Activated CD4-positive, alpha-beta T cell treated with anti-CD3 and anti-CD28 coated beads, Interleukin-2, amount 50 U/mL, for 48 hours (primary cell): ENCODE measurements around the gene ROBO3.
A peak's percentile ranks its signal among the peaks of the same experiment; 100 is the strongest.

ENCODE experiments used
- DNase-seq, 2 experiments: peaks; one replicate each; pipeline ENCODE4 v3.0.0-alpha.2; 2020

ROBO3 gene

DNA sequence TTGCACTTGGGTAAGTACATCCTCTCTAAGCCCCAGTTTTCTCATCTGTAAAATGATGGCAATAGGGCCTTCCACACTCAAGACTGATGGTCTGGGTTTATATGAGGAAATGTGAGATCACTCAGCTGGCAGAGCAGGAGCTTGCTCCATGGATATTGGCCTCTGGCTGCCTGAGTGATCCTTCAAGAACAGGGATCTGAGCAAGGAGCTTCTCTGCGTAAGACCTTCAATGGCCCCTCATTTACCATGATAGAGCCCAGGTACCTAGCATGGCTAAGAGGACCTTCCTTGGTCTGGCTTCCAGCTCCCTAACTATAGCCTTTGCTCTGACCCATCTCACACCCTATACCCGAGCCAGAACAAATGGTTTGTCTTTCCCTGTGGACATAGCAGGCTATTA lies 26.9 kb downstream of the ROBO3 start:
- no peak for DNase-seq

DNA sequence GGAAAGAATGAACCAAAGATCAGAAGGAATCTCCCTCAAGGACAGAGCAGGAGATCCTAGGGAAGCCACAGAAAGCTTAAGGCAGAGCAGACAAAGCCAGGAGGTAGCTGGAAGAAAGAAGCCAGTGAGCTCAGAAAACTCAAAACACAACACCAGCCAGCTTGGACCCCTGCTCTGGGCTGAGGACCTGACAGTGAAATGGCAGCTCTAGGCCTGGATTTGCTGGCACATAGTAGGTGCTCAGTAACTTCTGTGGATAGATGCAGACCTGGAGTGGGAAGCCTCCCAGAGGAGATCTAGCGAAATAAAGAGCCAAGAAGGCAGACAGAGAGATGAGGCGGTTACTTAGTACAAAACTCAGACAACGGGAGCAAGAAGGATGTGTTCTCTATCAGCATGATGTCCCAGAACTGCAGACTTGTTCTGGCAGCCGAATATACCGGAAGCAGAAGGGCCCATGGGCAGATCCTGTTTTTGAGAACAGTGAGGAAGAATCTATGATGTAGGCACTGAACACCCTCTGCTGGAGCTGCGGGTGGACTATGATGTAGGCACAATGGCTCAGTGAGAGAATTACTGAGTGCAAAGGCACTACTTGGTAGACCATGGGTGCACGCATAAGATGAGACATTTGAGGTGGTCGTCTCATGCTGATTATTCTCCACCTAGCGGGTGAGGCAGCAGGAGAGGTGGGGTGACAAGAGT lies 27.7 kb downstream of the ROBO3 start:
- DNase-seq = no peak

DNA sequence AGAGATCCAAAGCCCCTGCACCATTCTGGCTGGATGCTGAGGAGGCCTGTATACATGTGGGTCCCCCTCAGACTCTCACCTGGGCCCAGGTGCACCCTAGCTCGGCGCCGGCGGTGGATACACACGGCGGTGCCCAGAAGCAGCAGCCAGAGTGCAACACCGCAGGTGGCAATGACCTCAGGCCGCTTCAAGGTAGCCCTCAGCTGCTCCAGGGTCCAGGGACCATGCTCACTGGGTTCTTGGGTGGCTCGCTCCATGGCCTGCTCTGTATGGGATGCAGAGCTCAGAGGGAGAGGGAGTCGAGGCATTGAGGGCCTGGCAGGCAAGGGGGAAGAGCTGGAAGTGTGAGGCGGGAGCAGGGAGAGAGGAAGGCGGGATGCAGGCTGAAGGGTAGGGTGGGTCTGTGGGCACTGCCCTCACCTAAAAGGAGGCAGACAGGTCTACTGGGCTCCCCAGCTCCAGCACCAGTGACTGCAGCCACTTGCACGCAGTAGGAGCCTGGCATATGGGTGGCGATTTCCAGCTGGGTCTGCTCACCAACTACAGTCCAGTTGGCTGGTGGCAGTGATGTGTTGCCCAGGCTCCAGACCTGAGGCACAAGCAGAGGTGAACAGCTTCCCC lies 28.7 kb downstream of the ROBO3 start:
- no peak for DNase-seq

DNA sequence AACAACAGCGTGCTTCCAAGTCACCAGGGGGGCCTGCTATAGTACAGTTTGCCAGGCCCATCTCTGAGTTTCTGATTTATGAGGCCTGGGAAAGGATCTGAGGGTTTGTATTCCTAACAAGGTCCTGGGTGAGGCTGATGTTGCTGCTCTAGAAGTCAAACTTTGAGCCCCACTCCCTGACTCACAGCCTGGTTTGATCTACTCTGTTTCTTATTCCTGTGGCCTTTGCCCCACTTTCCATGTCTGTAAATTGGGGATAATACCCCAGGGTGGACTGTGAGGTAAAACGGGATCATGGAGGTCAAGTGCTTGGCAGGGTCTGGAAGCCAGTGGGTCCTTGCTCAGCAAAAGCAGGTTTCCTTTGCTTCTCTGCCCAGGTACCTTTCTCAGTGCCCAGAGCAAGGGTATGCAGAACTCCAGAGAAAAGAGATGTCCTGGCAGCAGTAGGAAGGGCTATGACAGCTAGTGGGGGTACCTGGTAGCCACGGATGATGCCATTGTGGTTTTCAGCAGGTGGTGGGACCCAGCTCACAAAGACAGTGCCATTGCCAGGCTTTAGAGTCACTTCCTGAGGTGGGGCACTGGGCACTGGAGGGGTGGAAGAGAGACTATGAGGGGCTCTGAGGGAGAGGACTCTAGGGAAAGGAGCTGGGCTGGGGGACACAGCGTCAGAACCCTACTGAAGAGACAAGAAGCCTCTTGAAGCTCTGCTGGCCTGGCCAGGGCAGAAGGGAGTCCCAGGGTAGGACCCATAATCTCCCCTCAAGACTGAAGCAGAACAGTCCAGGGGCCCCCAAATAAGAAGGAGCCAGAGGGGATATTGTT lies 29.6 kb downstream of the ROBO3 start:
- no peak for DNase-seq

DNA sequence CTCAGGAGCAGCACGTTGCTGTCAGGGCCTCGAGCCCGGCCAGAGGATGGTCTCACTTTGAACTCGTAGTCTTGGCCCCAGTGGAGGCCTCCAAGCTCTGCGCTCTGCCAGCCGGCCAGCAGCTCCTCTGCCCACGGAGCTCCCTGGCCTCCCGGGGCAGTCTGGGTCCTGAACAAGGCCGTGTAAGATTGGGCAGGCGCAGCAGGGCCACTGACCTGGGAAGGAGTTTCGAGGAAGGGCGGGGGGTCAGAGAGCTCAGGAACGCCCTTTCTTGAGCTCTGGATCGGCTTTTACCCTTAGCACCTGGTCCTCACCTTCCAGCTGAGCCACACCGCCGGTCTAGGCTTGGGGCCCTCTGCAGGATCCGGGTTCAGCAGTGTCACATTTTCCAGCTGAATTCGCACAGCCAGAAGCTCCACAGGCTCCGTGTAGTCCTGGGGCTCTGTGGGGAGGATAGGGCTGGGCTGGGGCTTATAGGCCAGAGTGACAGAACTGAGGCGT lies 30.3 kb downstream of the ROBO3 start:
- DNase-seq = no peak

DNA sequence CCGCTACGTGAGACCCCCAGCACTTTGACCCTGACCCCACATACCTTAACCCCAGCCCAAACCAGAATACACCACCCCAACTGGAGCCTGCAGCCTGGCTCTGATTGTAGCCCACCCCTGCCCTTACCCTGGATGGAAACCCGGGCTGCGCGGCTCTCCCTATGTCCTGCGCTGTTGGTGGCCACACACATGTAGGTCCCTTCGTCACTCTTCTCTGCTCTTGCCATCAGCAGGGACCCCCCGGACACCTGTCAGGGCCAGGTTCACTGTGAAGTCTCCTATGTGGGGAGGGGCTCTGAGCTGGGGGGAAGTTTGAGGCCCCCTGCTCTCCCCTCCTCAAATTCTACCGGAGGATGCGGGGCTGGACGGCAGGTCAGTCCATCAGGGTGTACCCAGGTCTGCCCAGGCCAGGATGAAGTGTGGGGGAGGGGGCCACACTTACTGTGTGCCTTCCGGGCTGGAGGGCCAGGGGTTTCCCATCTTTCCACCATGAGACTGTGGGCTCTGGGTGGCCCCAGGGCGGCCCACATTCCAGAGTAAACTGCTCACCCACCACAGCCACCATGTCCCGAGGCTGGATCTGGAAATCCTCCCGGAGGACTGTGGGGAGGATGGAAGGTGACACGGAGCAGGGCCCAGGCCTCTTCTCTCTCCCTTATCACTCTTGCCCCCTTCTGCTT lies 31.0 kb downstream of the ROBO3 start:
- DNase-seq = no peak

DNA sequence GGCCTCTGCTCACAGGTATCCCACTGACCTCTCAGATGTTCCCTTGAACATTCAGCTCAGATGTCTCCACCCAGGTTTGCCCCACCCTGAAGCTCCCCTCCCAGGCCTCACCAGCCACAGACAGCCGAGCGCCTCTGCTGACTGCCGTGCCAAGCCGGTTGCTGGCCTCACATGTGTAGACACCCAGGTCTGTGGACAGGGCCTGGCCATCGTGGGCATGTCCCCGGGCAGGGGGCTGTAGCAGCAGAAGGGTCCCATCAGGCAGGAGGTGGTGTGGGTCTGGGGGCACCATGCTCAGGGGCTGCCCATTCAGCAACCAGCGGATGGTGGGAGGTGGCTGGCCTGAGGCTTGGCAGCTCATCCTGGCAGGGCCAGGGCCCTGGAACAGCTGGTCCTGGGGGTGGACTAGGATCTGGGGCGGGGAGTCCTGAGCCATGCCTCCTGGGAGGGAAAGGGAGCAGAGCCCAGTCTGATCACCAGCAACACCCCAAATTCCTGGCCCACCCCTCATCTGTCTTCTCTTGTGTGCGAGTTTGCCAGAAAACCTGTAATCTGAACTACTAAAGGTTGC lies 31.7 kb downstream of the ROBO3 start:
- no peak for DNase-seq

DNA sequence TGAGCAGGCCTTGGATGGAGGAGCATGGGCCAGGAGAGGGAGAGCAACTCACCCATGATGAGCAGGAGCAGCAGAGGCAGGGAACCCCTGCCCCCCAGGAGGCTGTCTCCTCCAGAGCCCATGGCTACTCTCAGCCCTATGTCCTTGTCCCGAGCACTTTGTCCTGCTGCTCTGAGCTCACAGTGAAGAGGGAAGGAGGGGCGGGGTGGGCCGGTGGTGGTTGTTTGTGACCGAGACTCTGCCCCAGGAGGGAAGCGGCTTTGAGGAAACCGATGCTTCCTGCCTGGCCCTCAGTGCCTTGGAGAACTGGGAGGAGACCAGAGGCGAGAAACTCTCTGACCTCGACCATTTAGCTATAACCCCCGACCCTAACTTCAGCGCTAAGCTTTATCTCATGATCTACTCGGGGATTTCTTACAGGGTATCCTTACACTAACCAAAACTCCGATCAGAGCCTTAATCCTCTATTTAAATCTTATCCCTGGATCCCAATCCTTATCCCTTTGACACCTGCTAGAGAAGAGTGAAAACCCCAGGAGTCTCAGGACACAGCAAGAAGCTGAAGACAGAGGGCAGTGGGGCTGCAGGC lies 32.5 kb downstream of the ROBO3 start, which contains the start of gene ROBO4:
Gene ROBO4 (minus strand): TSS at position 192 of the 589 bp plus-strand sequence. CDS start 70 bp downstream, at position 122.
- no peak for DNase-seq

DNA sequence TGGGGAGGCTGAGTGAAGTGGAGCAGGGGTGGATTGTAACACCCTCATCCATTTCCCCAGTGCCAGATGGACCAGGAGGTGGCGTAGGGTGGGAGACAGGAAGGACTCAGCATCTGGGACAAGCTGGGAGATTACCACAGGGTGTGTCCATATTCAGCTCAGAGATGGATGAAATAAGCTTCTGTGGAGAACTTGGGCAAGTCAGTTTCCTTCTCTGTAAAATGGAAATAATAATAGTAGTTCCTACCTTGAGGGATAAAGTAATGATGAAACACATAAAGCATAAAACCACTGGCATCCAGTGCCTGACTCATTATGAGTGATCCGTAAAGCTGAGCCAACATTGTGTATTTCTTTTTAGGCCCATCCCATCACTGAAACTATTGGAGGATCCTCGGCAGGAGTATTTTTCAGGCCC lies 33.0 kb downstream of the ROBO3 start:
- DNase-seq = no peak

DNA sequence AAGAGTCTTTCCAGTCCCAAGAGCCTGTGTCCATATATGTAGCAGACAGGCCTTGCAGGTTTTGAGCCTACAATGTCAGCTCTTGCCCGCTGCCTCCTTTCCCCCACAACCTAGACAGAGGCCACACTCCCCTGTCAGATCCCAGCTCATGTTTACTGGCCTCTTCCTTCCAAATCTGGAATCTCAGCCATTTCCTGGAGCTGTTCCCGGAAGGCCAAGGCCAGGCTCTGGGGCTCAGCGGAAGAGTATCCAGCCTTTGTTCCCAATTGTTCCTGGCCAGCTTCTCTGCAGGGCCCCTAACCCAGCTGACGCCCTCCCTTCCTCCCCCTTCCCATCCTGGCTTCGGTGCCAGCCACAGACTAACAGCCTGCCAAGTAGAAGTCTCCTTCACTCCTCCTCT lies 33.5 kb downstream of the ROBO3 start:
- DNase-seq = no peak

DNA sequence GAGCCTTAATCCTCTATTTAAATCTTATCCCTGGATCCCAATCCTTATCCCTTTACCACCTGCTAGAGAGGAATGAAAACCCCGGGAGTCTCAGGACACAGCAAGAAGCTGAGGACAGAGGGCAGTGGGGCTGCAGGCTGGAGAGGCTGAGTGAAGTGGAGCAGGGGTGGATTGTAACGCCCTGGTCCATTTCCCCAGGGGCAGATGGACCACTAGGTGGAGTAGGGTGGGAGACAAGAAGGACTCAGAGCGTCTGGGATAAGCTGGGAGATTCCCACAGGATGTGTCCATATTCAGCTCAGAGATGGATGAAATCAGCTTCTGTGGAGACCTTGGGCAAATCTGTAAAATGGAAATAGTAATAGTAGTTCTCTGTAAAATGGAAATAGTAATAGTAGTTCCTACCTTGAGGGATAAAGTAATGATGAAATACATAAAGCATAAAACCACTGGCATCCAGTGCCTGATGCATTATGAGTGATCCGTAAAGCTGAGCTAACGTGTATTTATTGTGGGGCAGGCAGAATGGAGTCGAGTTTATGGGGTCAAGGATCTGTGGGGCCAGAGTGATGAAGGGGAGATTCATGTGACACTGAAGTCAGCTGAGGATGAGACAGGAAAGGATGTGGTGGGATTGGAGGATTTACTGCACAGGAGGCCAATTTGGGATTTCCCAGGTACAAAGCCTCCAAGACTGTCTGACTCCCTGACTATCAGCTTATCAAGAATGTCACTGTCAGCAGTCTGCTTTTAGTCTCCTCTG lies 34.3 kb downstream of the ROBO3 start:
- no peak for DNase-seq

DNA sequence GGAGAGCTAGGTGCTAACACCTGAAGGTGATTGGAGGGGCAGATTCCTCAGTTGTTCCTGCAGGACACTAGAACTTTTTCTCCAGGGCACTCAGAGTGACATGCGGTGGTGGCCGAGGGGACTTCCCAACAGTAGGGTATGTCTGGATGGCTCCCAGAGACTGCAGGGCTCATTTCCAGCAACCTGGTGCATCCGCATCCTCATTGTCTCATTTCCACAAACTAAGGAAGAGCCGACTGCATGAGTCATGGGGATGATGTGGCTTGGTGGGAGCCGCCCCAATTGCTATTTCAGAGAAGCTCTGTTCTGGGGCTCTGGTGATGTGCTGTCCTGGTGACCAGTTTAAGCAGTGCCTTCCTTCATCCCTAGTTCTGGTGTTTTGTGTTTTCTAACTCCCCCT lies 35.2 kb downstream of the ROBO3 start:
- no peak for DNase-seq

DNA sequence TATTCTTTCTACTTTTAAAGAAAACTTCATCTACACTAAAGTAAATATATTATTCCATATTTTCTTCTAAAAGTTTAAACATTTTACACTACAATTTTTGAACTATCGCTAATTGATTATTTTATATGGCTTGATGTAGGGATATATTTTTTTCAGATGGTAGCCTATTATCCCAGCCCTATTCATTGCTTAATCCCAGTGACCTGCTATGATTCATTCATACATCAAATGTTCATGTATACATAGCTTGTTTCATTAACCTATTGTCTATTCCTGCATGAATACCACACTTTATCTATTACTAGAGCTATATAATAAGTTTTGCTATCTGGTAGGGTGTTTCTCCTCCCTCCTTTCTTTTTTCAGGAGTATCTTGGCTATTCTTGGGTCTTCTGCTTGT lies 37.4 kb downstream of the ROBO3 start:
- DNase-seq = no peak

DNA sequence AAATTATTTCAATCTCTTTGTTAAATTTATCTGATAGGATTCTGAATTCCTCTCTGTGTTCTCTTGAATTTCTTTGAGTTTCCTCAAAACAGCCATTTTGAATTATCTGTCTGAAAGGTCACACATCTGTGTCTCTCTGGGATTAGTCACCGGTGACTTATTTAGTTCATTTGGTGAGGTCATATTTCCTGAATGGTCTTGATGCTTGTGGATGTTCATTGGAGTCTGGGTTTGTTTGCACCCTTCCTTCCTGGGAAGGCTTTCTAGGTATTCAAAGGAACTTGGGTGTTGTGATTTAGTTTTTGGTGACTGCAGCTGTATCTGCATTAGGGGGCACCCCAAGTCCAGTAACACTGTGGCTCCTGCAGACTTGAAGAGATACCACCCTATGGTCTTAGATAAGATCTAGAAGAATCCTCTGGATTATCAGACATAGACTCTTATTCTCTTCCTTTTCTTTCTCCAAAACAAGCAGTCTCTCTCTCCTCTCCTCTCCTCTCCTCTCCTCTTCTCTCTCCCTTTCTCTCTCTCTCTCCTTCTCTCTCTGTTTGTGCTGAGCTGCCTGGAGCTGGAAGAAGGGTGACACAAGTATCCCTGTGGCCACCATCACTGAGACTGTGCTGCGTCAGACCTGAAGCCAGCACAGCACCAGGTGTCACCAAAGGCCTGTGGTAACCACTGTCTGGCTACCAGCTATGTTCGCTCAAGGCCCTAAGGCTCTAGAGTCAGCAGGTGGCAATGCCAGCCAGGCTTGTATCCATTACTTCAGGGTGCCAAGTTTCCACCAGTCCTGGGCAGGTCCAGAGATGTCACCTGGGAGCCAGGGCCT lies 50.5 kb downstream of the ROBO3 start:
- DNase-seq = no peak

DNA sequence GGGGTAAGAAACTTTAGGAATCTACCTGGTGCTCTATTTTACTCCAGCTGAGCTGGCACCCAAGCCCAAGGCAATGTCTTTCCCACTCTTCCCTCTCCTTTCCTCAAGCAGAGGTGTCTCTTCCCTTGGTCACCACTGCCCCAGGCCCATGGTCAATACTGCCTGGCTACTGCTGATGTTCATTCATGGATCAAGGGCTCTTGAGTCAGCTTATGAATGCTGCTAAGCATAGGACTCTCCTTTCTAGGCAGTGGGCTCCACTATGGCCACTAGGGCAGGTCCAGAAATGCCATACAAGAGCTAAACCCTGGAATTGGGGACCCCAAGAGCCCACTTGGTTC lies 51.1 kb downstream of the ROBO3 start:
- DNase-seq = no peak

DNA sequence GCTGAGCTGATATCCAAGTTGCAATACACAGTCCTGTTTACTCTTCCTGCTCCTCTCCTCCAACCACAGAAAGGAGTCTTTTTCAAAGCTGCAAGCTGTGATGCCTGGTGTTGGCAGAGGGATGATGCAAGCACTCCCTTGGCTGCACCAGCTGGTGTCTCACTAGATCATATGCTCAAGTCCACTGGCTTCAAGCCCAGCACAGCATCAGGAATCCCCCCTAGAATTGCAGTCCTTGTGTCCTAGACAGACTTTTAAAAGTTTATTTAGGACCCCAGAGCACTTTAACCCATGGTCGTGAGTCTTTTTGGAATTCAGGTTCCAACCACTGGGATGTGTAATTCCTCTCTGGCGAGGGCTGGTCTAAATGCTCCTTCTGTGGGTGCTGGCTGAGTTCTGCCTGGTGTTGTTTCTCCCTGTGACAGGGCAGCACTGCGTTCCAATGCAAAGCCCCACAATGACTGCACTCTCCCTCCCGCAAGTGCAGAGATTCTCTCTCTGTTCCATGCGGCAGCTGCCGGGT lies 51.9 kb downstream of the ROBO3 start:
- no peak for DNase-seq

DNA sequence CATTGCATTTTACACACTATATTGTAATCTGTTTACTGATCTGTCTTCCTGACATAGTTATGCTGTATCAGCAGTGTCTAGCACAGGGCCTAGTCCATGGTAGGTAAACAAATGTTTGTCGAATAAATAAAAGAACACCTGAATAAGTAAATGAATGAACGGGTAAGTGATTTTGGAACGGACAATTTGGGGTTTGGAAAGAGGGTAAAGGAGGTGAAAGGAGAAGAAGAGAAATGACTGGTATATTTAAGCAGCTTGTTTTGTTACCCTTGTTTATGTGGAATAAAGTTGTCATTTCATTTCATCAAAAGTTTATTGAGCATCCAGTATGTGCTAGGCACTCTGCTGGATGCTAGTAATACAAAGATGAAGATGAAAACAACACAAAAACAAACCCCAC lies 53.7 kb downstream of the ROBO3 start, which contains the start of gene HEPN1:
Gene HEPN1 (plus strand): TSS at position 301 of the 400 bp plus-strand sequence.
- no peak for DNase-seq

DNA sequence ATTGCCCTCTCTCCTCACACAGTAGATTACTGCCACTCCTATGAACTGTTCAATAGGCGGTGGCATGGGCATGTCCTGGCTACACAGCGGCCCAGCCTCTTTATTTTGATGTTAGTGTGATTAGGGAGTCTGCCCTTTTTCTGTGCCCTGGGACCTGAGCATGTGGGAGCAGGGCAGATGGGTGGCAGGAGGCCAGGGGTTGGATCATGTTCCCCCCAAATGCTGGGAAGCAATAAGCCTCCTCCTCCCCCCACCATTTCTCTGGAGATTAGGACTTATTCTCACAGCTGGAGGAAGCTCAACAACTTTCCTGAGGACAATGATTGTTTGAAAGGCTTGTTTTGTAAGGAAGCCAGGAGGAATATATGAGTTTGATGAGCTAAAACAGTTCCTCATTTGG lies 54.7 kb downstream of the ROBO3 start:
- DNase-seq = no peak

DNA sequence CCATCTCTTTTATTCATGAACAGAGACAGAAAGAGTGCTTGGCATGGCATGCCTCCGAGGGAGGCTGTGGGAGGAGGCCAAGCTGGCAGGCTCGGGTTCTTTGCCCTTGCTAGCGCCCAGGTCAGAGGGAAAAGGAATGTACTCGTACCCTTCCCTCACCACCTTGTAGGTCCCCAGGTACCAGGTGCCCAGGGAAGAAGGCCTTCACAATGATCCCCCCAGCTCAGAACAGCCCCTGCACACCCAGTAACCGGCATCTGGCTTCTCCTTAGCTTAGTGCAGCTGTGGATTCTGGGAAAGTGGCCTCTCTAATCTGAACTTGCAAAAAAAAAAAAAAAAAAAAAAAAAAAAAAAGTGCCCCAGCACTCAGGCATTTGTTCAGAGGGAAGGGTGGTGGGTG lies 55.1 kb downstream of the ROBO3 start:
- no peak for DNase-seq

DNA sequence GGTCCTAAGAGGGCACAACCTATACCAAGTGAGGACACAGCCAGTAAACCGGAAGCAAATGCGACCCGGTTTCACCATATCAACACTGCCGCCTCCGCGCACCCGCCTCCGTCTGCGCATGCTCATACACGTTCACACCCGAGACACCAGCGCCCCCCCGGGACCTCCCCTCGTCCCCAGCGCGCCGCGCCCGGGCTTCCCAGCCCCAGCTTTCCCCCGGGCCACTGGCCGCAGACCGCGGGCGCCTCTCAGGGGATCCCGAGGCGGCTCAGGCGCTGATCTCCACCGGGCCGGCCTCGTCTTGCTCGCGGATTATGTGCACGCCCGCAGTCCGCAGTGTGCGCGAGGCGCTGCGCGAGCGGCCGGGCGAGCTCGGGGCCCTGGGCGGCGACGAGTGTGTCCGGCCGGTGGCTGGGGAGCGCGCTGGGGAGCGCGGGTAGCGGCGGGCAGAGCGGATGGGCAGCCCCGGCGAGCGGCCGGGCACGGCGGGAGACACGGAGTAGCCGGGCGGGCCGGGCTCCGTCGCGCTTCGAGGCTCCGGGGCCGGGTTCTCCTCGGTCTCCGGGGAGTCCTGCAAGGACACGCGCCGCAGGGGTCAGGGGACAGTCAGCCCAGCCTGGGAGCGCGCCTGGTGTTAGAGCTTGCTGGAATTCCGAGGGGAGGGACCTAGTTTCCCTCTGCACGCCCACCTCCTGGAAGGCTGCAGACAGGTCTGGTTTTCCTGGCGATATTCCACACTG lies 55.8 kb downstream of the ROBO3 start:
- peak; percentile 73 to 78 for DNase-seq
